ENCODE measurements around the gene MAP3K9.

MAP3K9 gene

GRCh38 chr14:70788898-70789297, 20.4 kb downstream of the MAP3K9 start:
- DNase-seq (ENCODE audit: low read depth): no peak

DNA sequence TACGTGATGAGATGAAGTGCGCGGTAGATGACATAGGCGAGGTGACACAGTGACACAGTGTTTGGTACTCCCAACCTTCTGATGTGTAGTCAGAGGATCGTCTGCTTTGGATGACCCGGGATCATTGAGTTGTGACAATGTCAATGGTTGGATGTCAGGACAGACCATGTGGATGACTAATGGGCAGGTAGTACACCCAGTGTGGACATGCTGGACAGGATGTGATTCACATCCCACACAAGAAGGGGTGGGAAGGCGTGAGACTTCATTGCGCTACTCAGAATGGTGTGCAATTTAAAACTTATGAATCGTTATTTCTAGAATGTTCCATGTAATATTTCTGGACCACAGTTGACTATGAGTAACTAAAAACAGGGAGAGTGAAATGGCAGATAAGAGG, 23.8 kb downstream of the MAP3K9 start:
- peak; percentile 59 for DNase-seq (ENCODE audit: low read depth)

DNA sequence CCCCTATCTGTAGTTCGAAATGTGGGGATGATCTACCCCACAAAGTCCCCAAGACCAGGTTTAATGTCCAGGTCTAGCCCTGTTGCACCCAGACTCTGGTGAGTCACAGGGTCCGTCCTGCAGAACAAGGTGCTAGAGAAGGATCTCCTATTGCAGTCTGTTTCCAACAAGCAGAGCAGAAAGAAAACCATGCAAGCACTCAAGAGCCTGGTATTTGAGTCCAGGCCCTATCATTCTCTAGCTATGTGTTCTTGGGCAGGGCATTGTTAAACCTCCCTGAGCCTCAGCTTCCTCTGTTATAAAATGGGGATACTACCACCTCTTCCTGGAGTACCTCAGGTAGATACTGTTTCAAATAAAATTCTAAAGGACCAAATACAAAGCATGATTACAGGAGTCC, 24.4 kb downstream of the MAP3K9 start:
- no peak for DNase-seq (ENCODE audit: low read depth)

- peak; percentile 90 for DNase-seq (ENCODE audit: low read depth)
Measured at GRCh38 chr14:70782361-70782760, 27.0 kb downstream of the MAP3K9 start.

DNA sequence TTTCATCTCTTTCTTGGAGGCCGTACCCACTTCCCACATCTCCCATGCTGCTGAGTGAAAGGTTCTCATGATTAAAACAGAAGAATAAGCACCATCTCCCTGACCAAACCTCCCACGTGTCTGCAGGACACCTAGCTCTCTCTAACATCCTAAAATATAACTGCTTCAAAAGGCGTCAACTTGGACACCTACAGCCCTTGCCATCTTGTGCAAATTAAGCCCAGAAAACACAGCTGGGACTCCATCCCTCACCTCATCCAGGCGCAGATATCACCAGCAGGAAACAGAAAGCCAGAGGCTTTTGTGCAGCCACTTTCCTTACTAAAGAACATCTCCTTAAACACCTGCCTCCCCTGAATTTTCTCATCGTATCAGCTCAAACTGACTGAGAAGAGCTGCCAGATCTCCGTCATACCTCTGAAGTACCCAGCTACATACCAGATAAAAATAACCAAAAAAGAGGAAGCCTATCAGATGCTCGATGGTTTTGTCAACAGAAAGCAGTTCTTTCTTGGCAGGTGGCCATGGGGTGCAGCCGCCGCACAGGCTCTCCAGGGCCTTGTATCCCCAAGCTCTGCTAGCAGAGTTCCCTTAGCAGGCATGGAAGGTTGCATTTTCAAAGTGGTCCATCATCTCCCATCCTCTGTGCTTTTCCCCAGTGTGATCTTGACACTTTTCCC, 28.8 kb downstream of the MAP3K9 start:
- no peak for DNase-seq (ENCODE audit: low read depth)

- no peak for DNase-seq (ENCODE audit: low read depth)
Measured at GRCh38 chr14:70779667-70780066, 29.6 kb downstream of the MAP3K9 start.

GRCh38 chr14:70776197-70776596, 33.1 kb downstream of the MAP3K9 start:
- no peak for DNase-seq (ENCODE audit: low read depth)

DNA sequence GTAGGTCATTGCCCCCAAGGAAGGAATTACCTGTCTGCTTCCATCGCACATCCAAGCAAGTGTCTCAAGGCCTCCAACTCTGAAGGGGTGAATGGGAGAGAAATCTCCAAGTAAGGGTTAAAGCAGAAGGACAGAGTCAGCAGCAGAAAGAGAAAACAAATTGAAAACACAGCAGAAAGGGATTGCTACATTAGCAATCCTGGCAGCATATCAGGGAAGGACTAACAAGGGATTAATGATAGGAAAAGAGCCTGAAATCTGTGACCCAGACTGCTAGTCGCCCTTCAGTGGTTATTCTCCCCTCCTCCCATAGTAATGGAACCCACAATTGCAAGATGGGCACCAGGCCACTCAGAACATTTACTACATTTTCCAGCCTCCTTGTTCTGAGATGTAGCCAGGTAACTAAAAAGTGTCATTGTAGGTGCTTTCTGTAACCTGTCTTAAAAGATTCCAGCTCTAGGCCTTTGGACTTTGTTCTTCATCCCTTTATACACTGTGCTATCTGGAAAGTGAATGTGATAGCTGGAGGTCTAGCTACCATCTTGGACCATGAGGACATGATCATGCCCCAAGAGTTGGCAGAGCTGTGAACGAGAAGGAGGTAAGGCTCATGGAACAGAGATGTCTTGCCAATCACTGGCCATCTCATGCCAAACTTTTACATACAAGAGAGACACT, 36.0 kb downstream of the MAP3K9 start:
- DNase-seq (ENCODE audit: low read depth): no peak

- DNase-seq (ENCODE audit: low read depth): peak; percentile 32
Measured at GRCh38 chr14:70771781-70772212, 37.5 kb downstream of the MAP3K9 start.

DNA sequence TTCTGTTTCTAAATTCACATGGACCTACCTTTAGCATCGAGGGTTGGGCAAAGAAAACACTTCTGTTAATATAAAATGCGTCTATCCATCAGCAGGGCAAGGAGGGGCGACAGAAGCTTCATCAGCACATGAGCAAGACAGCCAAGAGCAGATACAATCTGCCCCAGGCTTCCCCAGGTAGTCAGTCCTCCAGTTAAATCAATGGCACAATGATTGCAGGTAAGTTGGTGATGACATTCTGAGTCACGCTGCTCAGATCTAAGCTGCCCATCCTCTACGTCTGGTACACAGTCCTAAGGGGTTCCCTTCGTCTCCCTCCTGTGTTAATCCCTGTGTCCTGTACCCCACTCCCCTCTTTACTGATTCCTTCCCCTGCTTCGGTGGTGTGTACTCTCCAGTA, 38.8 kb downstream of the MAP3K9 start:
- no peak for DNase-seq (ENCODE audit: low read depth)

GRCh38 chr14:70759398-70759797, 49.9 kb downstream of the MAP3K9 start:
- no peak for DNase-seq (ENCODE audit: low read depth)

DNA sequence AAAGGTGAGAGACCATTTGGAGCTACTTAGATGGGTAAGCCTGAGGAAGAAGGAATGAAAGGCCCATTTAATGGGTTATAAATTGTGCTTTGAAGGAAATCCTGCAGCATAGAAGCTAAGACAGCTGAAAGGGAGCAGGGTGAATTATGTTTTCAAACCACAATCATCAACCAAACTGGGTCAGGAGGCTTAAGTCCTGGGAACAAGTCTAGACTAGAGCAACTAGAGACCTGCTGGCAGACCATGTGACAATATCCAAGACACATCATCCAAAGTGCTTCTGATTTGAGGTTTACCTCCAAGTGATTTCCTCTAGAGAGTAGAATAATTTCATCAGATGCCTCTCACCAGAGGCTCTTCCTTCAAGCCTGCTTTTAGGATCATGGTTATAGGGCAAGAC, 53.7 kb downstream of the MAP3K9 start:
- DNase-seq (ENCODE audit: low read depth): no peak

DNA sequence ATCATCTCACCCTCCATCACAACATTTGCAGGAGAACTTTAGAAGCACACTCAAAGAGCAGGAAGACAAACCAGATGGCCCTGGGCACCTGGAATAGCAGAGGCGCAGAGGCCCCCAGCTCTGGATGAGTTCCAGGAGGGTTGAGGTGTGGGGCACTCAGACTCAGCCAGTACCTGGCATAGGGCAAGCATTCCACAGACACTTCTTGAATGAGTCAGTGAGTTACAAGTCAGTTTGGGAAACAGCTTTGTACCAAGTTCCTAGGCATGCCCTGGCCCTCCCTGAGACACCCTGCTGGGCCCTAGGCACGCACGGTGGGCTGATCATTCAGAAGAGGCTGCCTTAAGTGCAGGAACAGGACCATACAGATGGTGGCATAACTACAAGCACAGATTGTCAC, 54.3 kb downstream of the MAP3K9 start:
- DNase-seq (ENCODE audit: low read depth): peak; percentile 35

GRCh38 chr14:70753518-70753953, 55.8 kb downstream of the MAP3K9 start:
- no peak for DNase-seq (ENCODE audit: low read depth)

DNA sequence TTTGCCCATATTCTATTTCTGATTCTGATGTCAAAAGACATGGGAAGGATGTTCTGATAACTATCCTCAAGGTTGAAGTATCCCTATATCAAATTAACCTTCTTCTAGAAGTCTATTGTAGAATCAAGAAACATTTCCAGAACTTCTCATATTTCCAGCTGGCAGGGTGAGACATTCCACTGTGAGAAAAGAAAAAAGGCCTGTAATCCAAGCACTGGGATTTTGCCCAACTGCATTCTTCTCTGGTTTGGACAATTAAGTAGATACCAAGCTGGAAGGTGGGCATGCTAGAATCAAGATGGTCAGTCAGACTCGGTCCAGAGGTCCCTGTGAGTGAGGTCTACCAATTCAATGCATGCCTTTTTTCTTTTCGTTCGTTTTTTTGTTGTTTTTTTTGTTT, 60.9 kb downstream of the MAP3K9 start:
- no peak for DNase-seq (ENCODE audit: low read depth)

DNA sequence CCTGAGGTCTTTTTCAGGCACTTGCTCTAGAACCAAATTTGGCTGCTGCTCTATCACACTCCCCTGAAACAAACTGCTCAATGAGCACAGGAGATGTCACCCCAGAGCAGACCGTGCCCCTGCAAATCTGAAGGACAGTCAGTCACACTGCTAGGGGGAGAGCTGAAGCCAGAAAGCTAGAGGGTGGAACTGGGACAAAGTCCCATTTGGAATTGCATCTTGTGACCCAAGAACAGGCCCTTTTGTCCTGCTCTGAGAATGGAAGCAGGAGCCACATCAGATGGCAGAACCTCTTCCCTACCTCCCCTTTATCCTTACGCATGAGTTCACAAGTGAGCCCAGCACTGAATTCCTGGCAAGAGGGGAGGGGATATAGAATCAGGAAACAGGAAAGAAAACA, 64.7 kb downstream of the MAP3K9 start:
- DNase-seq (ENCODE audit: low read depth): no peak

DNA sequence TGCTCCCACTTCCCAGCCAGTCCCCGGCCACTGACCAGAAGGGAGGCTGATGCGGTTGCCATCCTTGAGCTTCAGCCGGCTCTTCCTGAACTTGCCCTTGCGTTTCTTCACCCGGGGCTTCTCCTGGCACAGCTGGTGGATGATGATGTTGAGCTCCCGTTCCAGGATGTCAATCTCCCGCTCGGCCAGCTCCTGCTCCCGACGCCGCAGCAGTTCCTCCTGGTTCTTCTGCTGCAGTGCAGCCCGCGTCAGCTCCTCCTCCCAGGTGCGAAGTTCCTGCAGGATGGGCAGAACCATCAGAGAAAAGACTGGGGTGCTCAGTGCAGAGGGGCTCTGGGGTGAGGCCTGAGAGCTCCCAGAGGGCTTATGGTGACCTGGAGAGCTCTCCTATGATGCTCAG, 67.0 kb downstream of the MAP3K9 start:
- no peak for DNase-seq (ENCODE audit: low read depth)

DNA sequence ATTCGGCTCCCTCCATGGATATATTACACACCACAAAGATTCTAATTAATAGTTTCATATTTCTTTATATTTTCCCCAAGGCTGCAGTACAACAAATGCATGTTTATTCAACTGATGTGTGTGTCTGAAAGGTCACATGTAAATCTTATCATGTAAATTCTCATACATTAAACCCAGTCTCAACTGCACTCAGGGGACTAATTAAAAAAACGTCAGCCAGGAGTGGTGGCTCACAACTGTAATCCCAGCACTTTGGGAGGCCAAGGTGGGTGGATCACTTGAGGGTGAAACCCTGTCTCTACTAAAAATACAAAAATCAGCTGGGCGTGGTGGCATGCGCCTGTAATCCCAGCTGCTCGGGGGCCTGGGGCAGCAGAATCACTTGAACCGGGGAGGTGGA, 67.8 kb downstream of the MAP3K9 start:
- no peak for DNase-seq (ENCODE audit: low read depth)

GRCh38 chr14:70735043-70735442, 74.3 kb downstream of the MAP3K9 start:
- no peak for DNase-seq (ENCODE audit: low read depth)

DNA sequence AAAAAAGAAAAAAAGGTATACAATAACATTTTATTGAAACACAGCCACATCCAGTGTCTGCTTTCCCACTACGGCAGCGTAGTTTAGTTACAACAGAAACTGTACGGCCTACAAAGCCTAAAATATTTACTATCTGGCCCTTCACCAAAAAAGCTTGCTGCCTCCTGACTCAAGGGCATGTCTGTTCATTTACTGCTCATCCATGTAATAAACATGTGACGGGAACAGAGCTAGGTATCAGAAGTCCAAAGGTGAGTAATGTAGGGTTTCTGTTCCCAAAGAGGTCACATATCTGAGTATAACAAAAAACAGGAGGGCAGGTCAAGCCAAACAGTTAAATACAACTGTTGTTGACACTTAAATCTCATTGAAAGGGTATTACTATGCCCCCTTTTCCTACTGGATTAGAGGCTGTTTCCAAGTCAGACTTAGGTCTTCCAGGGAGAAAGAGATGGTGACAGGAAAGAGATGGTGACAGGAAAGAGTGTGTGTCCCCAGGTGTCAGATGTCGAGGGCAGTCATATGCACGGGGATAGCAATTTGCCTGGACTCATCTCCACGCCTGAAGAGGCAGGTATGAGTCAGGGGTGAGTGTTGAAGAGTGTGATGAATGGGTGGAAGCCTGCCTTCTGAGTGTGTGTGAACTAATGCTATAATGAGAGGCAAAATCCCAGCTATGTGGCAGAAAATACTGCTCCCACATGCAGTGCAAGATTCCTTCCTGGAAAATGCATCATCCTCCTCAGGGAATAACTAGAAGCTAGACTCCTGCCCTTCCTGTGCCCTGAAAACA, 77.7 kb downstream of the MAP3K9 start:
- DNase-seq (ENCODE audit: low read depth): peak; percentile 33

- DNase-seq (ENCODE audit: low read depth): no peak
Measured at GRCh38 chr14:70730393-70730792, 78.9 kb downstream of the MAP3K9 start.

DNA sequence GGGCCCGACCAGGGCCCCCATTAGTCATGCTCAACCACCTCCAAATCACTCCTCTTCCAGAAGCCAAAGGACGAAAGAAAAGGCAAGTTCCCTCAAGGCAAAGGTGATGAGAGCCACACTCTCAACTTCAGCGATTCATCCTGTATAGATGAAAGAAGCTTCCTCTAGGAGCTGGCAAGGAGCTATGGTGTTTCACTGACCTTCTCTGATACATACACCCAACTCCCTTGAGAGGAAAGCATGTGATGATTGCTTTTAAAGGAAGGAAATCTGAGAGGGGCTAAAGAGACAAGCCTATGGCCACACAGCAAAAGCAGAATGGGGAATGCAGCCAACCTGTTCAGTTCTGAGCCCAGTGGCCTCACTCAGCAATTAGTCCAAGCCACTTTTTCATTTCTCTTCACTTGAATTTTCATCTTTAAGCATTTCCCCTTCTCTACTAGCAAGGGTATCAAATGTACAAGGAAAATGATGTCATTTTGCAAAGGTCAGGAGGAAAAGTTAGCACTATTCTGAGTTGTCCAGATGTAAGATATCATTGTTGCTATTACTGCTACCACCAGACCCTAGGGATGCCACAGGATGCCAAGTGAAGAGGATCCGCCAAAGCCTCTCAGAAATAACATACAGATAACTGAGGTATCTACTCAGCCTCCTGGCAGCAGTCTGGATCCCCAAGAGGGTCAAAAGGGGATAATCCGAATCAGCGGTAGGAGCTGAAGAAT, 82.5 kb downstream of the MAP3K9 start:
- no peak for DNase-seq (ENCODE audit: low read depth)

Measured in ELR (cell line).